ENCODE measurements around the gene KLF4. TPM values are rescaled to one million over a fixed set of nuclear protein-coding genes. Genes with fewer than 3 reads are reported as not detected.

KLF4 gene
- total RNA-seq, 1 experiment from 2014 or later = 7.1 TPM

GRCh38 chr9:107487521-107488374, 1.8 kb downstream of the KLF4 start:
- Mint-ChIP-seq H3K27ac (no peak overlapping the region), H3K27me3 (ENCODE audit: low read depth) (peaks cover 58% of the 10 kb centered on the region), H3K4me3 (peak overlapping the region; percentile 74 to 87), H3K9me3 (peaks cover 0 to 3% of the 10 kb centered on the region in 2 experiments; a peak in 1 of 5 replicates), H3K4me1 (peaks cover 29 to 44% of the 10 kb centered on the region in 2 experiments), H3K36me3 (ENCODE audit: insufficient read depth in 1 of 3, low read depth in 3 of 3) (peaks cover 1 to 13% (median 9%) of the 10 kb centered on the region in 3 experiments; a peak in 5 of 7 replicates)
- Histone ChIP-seq H2AFZ (ENCODE audit: low read length) (no peak overlapping the region), H3K79me1 (ENCODE audit: insufficient read depth, low read depth, low read length, poor library complexity, severe bottlenecking) (no peaks in the 10 kb centered on the region), H3K23ac (ENCODE audit: insufficient read length, low read depth, low read length) (no peak overlapping the region), H3K79me2 (ENCODE audit: insufficient read depth, low read length) (no peaks in the 10 kb centered on the region), H3K9me3 (ENCODE audit: control insufficient read depth, low read depth, low read length) (no peaks in the 10 kb centered on the region), H2BK20ac (ENCODE audit: low read depth, low read length, poor library complexity, severe bottlenecking) (no peak overlapping the region), H4K91ac (ENCODE audit: insufficient read length, low read depth, low read length) (no peak overlapping the region), H3T11ph (ENCODE audit: low read length) (no peak overlapping the region), H4K20me1 (ENCODE audit: control insufficient read depth, insufficient read depth, insufficient read length) (no peaks in the 10 kb centered on the region), H3K14ac (ENCODE audit: insufficient read depth, low read length) (0 out of 2 replicates have a peak overlapping the region, but pooled peaks have one; percentile 43), H2AK5ac (ENCODE audit: insufficient read length, low read length) (no peak overlapping the region), H3K23me2 (ENCODE audit: insufficient read length, low read depth, low read length, poor library complexity, severe bottlenecking) (peaks cover 24% of the 10 kb centered on the region), H3K4ac (ENCODE audit: low read depth, low read length) (no peak overlapping the region), H3K27ac (ENCODE audit: insufficient read length, low read depth, low read length) (no peak overlapping the region), H3K4me1 (ENCODE audit: insufficient read depth, low read length) (no peaks in the 10 kb centered on the region), H2BK15ac (ENCODE audit: low read depth, low read length) (no peak overlapping the region), H2BK120ac (ENCODE audit: low read depth, low read length, poor library complexity, severe bottlenecking) (no peak overlapping the region), H4K8ac (replicated peaks; ENCODE audit: insufficient read length, low read depth, low read length) (no peak overlapping the region), H3K4me2 (ENCODE audit: insufficient read depth, insufficient read length, low read length) (peak overlapping the region; percentile 48), H2BK12ac (ENCODE audit: insufficient read length, low read depth, low read length) (no peak overlapping the region), H3K56ac (ENCODE audit: insufficient read length, low read depth, low read length) (no peak overlapping the region), H4K5ac (ENCODE audit: insufficient read length, low read depth, low read length) (no peak overlapping the region), H2BK5ac (ENCODE audit: insufficient read length, low read length) (no peak overlapping the region), H3K9ac (ENCODE audit: extremely low read depth, insufficient read length, low read length) (no peak overlapping the region), H3K18ac (ENCODE audit: insufficient read length, low read depth, low read length) (no peak overlapping the region), H3K27me3 (ENCODE audit: insufficient read depth, low read length) (peaks cover 23% of the 10 kb centered on the region; the same call in 1 of the 2 replicates)
- no CpG with 5 or more reads among the region's 91 CpGs for WGBS (ENCODE audit: extremely low coverage, insufficient read length, low lambda C conversion rate)
- TF ChIP-seq, protein P1, sequence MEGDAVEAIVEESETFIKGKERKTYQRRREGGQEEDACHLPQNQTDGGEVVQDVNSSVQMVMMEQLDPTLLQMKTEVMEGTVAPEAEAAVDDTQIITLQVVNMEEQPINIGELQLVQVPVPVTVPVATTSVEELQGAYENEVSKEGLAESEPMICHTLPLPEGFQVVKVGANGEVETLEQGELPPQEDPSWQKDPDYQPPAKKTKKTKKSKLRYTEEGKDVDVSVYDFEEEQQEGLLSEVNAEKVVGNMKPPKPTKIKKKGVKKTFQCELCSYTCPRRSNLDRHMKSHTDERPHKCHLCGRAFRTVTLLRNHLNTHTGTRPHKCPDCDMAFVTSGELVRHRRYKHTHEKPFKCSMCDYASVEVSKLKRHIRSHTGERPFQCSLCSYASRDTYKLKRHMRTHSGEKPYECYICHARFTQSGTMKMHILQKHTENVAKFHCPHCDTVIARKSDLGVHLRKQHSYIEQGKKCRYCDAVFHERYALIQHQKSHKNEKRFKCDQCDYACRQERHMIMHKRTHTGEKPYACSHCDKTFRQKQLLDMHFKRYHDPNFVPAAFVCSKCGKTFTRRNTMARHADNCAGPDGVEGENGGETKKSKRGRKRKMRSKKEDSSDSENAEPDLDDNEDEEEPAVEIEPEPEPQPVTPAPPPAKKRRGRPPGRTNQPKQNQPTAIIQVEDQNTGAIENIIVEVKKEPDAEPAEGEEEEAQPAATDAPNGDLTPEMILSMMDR (conservative IDR thresholded peaks at IDR 0.05) = peak; percentile 86
- peak; percentile 85 for DNase-seq

All from H9 (cell line).